ENCODE results near the gene DMXL1. TPM values are rescaled to one million over a fixed set of nuclear protein-coding genes. Genes with fewer than 3 reads are reported as not detected.
"Not testable (repeated sequence)": the region's sequence is repeated elsewhere in the genome, so short reads cannot be mapped to it uniquely, and the experiment has no call there.

DMXL1 gene
- total and polyA plus RNA-seq, 3 donors from 2014 or later = 16.0 to 93.3 (median 63.9) TPM

GRCh38 chr5:119074419-119074818 is 3.5 kb downstream of the DMXL1 start:
- H3K36me3 ChIP-seq (ENCODE audit: low read depth, missing control alignments) = no peaks in the 10 kb centered on the region
- no peak overlapping the region for H3K4me3 ChIP-seq
- no peak for TF ChIP-seq CTCF (IDR thresholded peaks at IDR 0.05)
- H3K9me3 ChIP-seq = no peaks in the 10 kb centered on the region
- no peak for DNase-seq
- intact Hi-C loops (cut with DNase I; ENCODE audit: low total_unique reads) = no loop called here
- H3K27ac ChIP-seq = peak overlapping the region in 1 of 2 donors; percentile 9
- H3K27me3 ChIP-seq = no peaks in the 10 kb centered on the region
- peaks cover 38% of the 10 kb centered on the region for H3K4me1 ChIP-seq
- WGBS, 2 donors = 57 to 78% methylated on average over 3 of the region's 3 CpGs

GRCh38 chr5:119075269-119075668 is 4.4 kb downstream of the DMXL1 start:
- DNase-seq; H3K9me3 ChIP-seq; H3K4me3 ChIP-seq; H3K27me3 ChIP-seq; H3K36me3 ChIP-seq (ENCODE audit: low read depth, missing control alignments); intact Hi-C loops (cut with DNase I; ENCODE audit: low total_unique reads): not testable (repeated sequence)
- 85 to 93% methylated on average over 12 of the region's 12 CpGs for WGBS, 2 donors
- Histone ChIP-seq H3K27ac (peak overlapping the region in 1 of 2 donors; percentile 9), H3K4me1 (peaks cover 41% of the 10 kb centered on the region)

- TF ChIP-seq POLR2A (IDR thresholded peaks at IDR 0.05) = no peak
- TF ChIP-seq CTCF (IDR thresholded peaks at IDR 0.05) = no peak
- peaks cover 43% of the 10 kb centered on the region for H3K4me1 ChIP-seq
- no peaks in the 10 kb centered on the region for H3K9me3 ChIP-seq
- no peaks in the 10 kb centered on the region for H3K36me3 ChIP-seq (ENCODE audit: low read depth, missing control alignments)
- H3K4me3 ChIP-seq = no peak overlapping the region
- WGBS, 2 donors = 62 to 66% methylated on average over 1 of the region's 1 CpG
- H3K27me3 ChIP-seq = no peaks in the 10 kb centered on the region
- intact Hi-C loops (cut with DNase I; ENCODE audit: low total_unique reads) = no loop called here
- H3K27ac ChIP-seq = no peak overlapping the region
- no peak for DNase-seq
These were observed 5.2 kb downstream of the DMXL1 start for GRCh38 chr5:119076080-119076479.

DNA sequence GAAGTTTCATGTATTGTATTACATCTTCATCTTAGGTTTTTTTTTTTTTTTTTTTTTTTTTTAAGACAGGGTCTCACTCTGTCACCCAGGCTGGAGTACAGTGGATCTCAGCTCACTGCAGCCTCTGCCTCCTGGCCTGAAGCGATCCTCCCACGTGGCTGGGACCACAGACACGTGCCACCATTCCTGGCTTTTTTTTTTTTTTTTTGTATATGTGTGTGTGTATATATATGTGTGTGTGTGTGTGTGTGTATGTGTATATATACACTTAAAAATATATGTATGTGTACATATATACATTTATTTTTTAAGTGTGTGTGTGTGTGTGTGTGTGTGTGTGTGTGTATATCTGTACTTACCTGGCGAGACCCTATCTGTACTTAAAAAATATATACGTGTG is 6.6 kb downstream of the DMXL1 start:
- no peaks in the 10 kb centered on the region for H3K27me3 ChIP-seq
- no peaks in the 10 kb centered on the region for H3K36me3 ChIP-seq (ENCODE audit: low read depth, missing control alignments)
- H3K4me1 ChIP-seq = peaks cover 39% of the 10 kb centered on the region
- H3K9me3 ChIP-seq = no peaks in the 10 kb centered on the region
- no peak for TF ChIP-seq POLR2A (IDR thresholded peaks at IDR 0.05)
- no peak for TF ChIP-seq CTCF (IDR thresholded peaks at IDR 0.05)
- DNase-seq = no peak
- H3K4me3 ChIP-seq = no peak overlapping the region
- 72 to 86% methylated on average over 5 of the region's 5 CpGs for WGBS, 2 donors
- H3K27ac ChIP-seq = no peak overlapping the region
- intact Hi-C loops (cut with DNase I; ENCODE audit: low total_unique reads) = no loop called here

GRCh38 chr5:119078071-119078846 is 7.4 kb downstream of the DMXL1 start:
- Histone ChIP-seq H3K9me3 (no peaks in the 10 kb centered on the region), H3K36me3 (ENCODE audit: low read depth, missing control alignments) (no peaks in the 10 kb centered on the region), H3K4me1 (peaks cover 31% of the 10 kb centered on the region), H3K27me3 (no peaks in the 10 kb centered on the region), H3K27ac (peak overlapping the region; percentile 21 to 46), H3K4me3 (no peak overlapping the region)
- DNase-seq = no peak
- TF ChIP-seq POLR2A (IDR thresholded peaks at IDR 0.05) = no peak
- no peak for TF ChIP-seq CTCF (IDR thresholded peaks at IDR 0.05)
- intact Hi-C loops (cut with DNase I; ENCODE audit: low total_unique reads) = no loop called here
- WGBS, 2 donors = 82 to 100% methylated on average over 1 of the region's 1 CpG
